Common myeloid progenitor, CD34-positive (primary cell): ENCODE results near the gene CFAP74.

ENCODE experiments used
- CTCF ChIA-PET: fragments of 350-600 bp; sonication (Branson Sonifier 250); formaldehyde crosslinking; loops from one replicate; lab custom pipeline; 2021; ENCODE audit warnings: antibody characterized with exemption; lab: Charles Lee
- POLR2A ChIA-PET: fragments of 350-600 bp; sonication (Branson Sonifier 250); formaldehyde crosslinking; loops from one replicate; lab custom pipeline; 2021; ENCODE audit warnings: antibody characterized with exemption; lab: Charles Lee
- DNase-seq, 3 donors: peaks; one replicate each; pipeline versions ENCODE4 v3.0.0 to v3.0.0-alpha.2; 2013
- H3K27ac ChIP-seq, 2 experiments: 1 replicate in 1 of 2; 2 replicates in 1 of 2; pipeline ENCODE4 v1.7.0; 2013; ENCODE audit warnings: inconsistent platforms in 2 of 2, low read length in 2 of 2, mild to moderate bottlenecking in 2 of 2, low read depth in 1 of 2, moderate library complexity in 1 of 2; ENCODE audit not compliant: severe bottlenecking in 2 of 2, insufficient read depth in 1 of 2, poor library complexity in 1 of 2
- H3K27me3 ChIP-seq, 5 experiments: replicated peaks in 2 of 5; 1 replicate in 3 of 5; 2 replicates in 2 of 5; pipeline versions ENCODE4 v1.6.1 to v1.7.0; 2013; ENCODE audit warnings: low read length in 4 of 5, mild to moderate bottlenecking in 2 of 5, moderate library complexity in 2 of 5, inconsistent platforms in 1 of 5; ENCODE audit not compliant: insufficient read depth in 5 of 5, control insufficient read depth in 4 of 5
- H3K36me3 ChIP-seq, 4 experiments: 1 replicate in 2 of 4; 2 replicates in 2 of 4; pipeline versions ENCODE4 v1.6.1 to v1.7.0; 2013; ENCODE audit warnings: low read length in 3 of 4, control low read depth in 1 of 4, mild to moderate bottlenecking in 1 of 4; ENCODE audit not compliant: control insufficient read depth in 4 of 4, insufficient read depth in 4 of 4
- H3K4me1 ChIP-seq, 4 experiments: 1 replicate in 3 of 4; 2 replicates in 1 of 4; pipeline versions ENCODE4 v1.6.1 to v1.7.1; 2013; ENCODE audit warnings: low read length in 3 of 4, mild to moderate bottlenecking in 3 of 4, control low read depth in 1 of 4, inconsistent platforms in 1 of 4, moderate library complexity in 1 of 4; ENCODE audit not compliant: control insufficient read depth in 4 of 4, insufficient read depth in 4 of 4; ENCODE audit errors: control extremely low read depth in 1 of 4
- H3K4me3 ChIP-seq, 7 experiments: 1 replicate in 4 of 7; 2 replicates in 3 of 7; pipeline versions ENCODE4 v1.5.1 to v1.7.0; 2013; ENCODE audit warnings: mild to moderate bottlenecking in 7 of 7, low read length in 6 of 7, moderate library complexity in 6 of 7, inconsistent platforms in 2 of 7, low read depth in 2 of 7, control low read depth in 1 of 7; ENCODE audit not compliant: insufficient read depth in 4 of 7, control insufficient read depth in 1 of 7; ENCODE audit errors: extremely low read depth in 1 of 7
- H3K9me3 ChIP-seq, 5 experiments: 1 replicate in 4 of 5; 2 replicates in 1 of 5; pipeline versions ENCODE4 v1.6.1 to v1.7.1; 2013; ENCODE audit warnings: low read length in 4 of 5, mild to moderate bottlenecking in 2 of 5, inconsistent platforms in 1 of 5, low read depth in 1 of 5, moderate library complexity in 1 of 5; ENCODE audit not compliant: control insufficient read depth in 4 of 5, insufficient read depth in 2 of 5; ENCODE audit errors: control extremely low read depth in 1 of 5
- WGBS: methylation state at CpG from one replicate; pipeline ENCODE4 v1.1.5; 2013; ENCODE audit not compliant: insufficient coverage; 5-methylcytosine and 5-hydroxymethylcytosine counted together

CFAP74 gene

GRCh38 chr1:2019571-2020309 lies 16.2 kb upstream of the CFAP74 start:
- POLR2A ChIA-PET: no interaction called here
- Histone ChIP-seq H3K36me3 (no peaks in the 10 kb centered on the region), H3K4me3 (peak overlapping the region in 4 of 7 experiments; percentile 4 to 32 (median 18)), H3K27me3 (peaks cover 4 to 79% (median 35%) of the 10 kb centered on the region in 5 experiments), H3K9me3 (no peaks in the 10 kb centered on the region), H3K4me1 (peaks cover 0 to 18% (median 8%) of the 10 kb centered on the region in 4 experiments), H3K27ac (no peak overlapping the region)
- CTCF ChIA-PET: no interaction called here
- DNase-seq: peak in 2 of 3 donors; percentile 39 to 58
- WGBS: 15% methylated on average over 44 of the region's 61 CpGs

- Histone ChIP-seq H3K4me3 (peak within 1 kb of the TSS in 4 of 7 experiments; percentile 4 to 36 (median 28)), H3K27ac (no peak within 1 kb of the TSS), H3K27me3 (peaks cover 4 to 85% (median 35%) of the 10 kb centered on the region in 5 experiments), H3K4me1 (peaks cover 0 to 19% (median 7%) of the 10 kb centered on the region in 4 experiments), H3K36me3 (no peaks in the 10 kb centered on the region), H3K9me3 (no peaks in the 10 kb centered on the region)
- POLR2A ChIA-PET: no interaction called here
- WGBS: under 1% methylated on average over 24 of the region's 60 CpGs
- DNase-seq: peak in 2 of 3 donors; percentile 40 to 50
- CTCF ChIA-PET: interaction anchor here (1.4 kb wide), 1 partner anchor 12 kb away, joined by 4 read pairs; no protein-coding TSS in a partner anchor
Measured at GRCh38 chr1:2019172-2019543, 15.6 kb upstream of the CFAP74 start, which contains the start of gene GABRD. TSS of gene GABRD (plus strand) at chr1:2019345. CDS start at chr1:2019424, 79 bp downstream.

GRCh38 chr1:2018217-2019171 lies 14.9 kb upstream of the CFAP74 start:
- WGBS: 17% methylated on average over 19 of the region's 48 CpGs
- Histone ChIP-seq H3K27me3 (peaks cover 4 to 90% (median 35%) of the 10 kb centered on the region in 5 experiments), H3K4me1 (peaks cover 0 to 19% (median 7%) of the 10 kb centered on the region in 4 experiments), H3K4me3 (peak overlapping the region in 3 of 7 experiments; percentile 11 to 36 (median 23)), H3K27ac (no peak overlapping the region), H3K36me3 (no peaks in the 10 kb centered on the region), H3K9me3 (no peaks in the 10 kb centered on the region)
- CTCF ChIA-PET: interaction anchor here (1.1 to 1.4 kb wide), 2 partner anchors 12 to 26 kb away, joined by 3 to 4 read pairs; no protein-coding TSS in a partner anchor
- POLR2A ChIA-PET: no interaction called here
- DNase-seq: peak in 2 of 3 donors; percentile 9 to 23

DNA sequence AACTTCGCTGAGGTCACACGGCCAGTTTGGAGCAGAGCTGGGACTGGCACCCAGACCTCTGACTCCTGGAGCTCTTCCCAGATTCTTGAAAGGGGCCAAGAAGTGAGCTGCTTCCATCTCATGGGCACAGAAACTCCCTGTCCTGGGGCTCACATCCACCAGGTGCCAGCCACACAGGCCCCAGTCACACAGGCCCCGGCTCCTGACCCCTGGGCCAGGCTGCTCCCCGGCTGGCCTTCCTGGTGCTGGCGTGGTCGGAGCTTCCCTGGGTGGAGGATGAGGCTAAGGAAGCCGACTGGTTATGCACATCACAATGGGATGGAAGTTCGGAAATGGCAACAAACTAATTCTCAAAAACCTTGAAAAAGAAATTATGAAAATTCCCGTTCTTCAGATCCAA lies 12.5 kb upstream of the CFAP74 start:
- POLR2A ChIA-PET: no interaction called here
- no peaks in the 10 kb centered on the region for H3K36me3 ChIP-seq
- H3K27ac ChIP-seq: no peak overlapping the region
- H3K9me3 ChIP-seq: no peaks in the 10 kb centered on the region
- H3K27me3 ChIP-seq: peaks cover 4 to 76% (median 38%) of the 10 kb centered on the region in 5 experiments
- H3K4me1 ChIP-seq: peaks cover 0 to 19% (median 7%) of the 10 kb centered on the region in 4 experiments
- H3K4me3 ChIP-seq: no peak overlapping the region
- 96% methylated on average over 8 of the region's 9 CpGs for WGBS
- CTCF ChIA-PET: interaction anchor here (1.2 kb wide), 1 partner anchor 10 kb away, joined by 3 read pairs; no protein-coding TSS in a partner anchor
- DNase-seq: no peak

GRCh38 chr1:2014741-2015735 lies 11.5 kb upstream of the CFAP74 start:
- peaks cover 0 to 72% (median 32%) of the 10 kb centered on the region in 5 experiments for H3K27me3 ChIP-seq

GRCh38 chr1:2014181-2014580 lies 10.6 kb upstream of the CFAP74 start:
- no peak for DNase-seq
- Histone ChIP-seq H3K27ac (no peak overlapping the region), H3K27me3 (peaks cover 0 to 69% (median 29%) of the 10 kb centered on the region in 5 experiments), H3K36me3 (no peaks in the 10 kb centered on the region), H3K9me3 (no peaks in the 10 kb centered on the region), H3K4me1 (peaks cover 0 to 17% (median 8%) of the 10 kb centered on the region in 4 experiments), H3K4me3 (no peak overlapping the region)
- CTCF ChIA-PET: no interaction called here
- POLR2A ChIA-PET: no interaction called here
- WGBS: 88% methylated on average over 14 of the region's 15 CpGs

More at GRCh38 chr1:2014741-2015735, 11.5 kb upstream of the CFAP74 start:
- no peak overlapping the region for H3K4me3 ChIP-seq
- no peaks in the 10 kb centered on the region for H3K36me3 ChIP-seq
- peaks cover 0 to 23% (median 11%) of the 10 kb centered on the region in 4 experiments for H3K4me1 ChIP-seq
- ChIA-PET CTCF (interaction anchor here (1.2 kb wide), 1 partner anchor 11 kb away, joined by 3 read pairs; no protein-coding TSS in a partner anchor), POLR2A (no interaction called here)
- H3K9me3 ChIP-seq: no peaks in the 10 kb centered on the region
- DNase-seq: no peak
- no peak overlapping the region for H3K27ac ChIP-seq
- WGBS: 58% methylated on average over 34 of the region's 34 CpGs
